HepG2 (cell line): ENCODE data around the gene TTPAL. TPM values are rescaled to one million over a fixed set of nuclear protein-coding genes. Genes with fewer than 3 reads are reported as not detected.

ENCODE experiments used
- ATF3 ChIP-seq: sonication (generic); formaldehyde crosslinking; IDR thresholded peaks from 2 replicates; pipeline ENCODE4 v1.4.0; 2020; ENCODE audit warnings: missing genetic modification reagents
- BCL6 ChIP-seq: IDR thresholded peaks from 2 replicates; pipeline ENCODE4 v1.6.1; 2016; ENCODE audit warnings: missing genetic modification reagents, missing compliant biosample characterization
- CERS6 ChIP-seq: sonication (generic); formaldehyde crosslinking; IDR thresholded peaks from 2 replicates; pipeline ENCODE4 v1.5.0; 2020; ENCODE audit warnings: missing genetic modification reagents
- GTF3A ChIP-seq: sonication (generic); formaldehyde crosslinking; conservative IDR thresholded peaks from 2 replicates; pipeline ENCODE4 v1.4.0; 2020; ENCODE audit warnings: mild to moderate bottlenecking, missing genetic modification reagents
- HBP1 ChIP-seq: IDR thresholded peaks from 2 replicates; pipeline ENCODE4 v1.6.1; 2016; ENCODE audit warnings: low read depth, control low read depth
- HNRNPUL1 ChIP-seq: fragments of 200-400 bp; formaldehyde crosslinking; IDR thresholded peaks from 2 replicates; pipeline ENCODE4 v1.6.1; 2017; ENCODE audit warnings: low read depth, mild to moderate bottlenecking, low read length, moderate library complexity
- KAT8 ChIP-seq: IDR thresholded peaks from 2 replicates; pipeline ENCODE4 v1.6.1; 2016; ENCODE audit warnings: missing genetic modification reagents, missing compliant biosample characterization
- POGZ ChIP-seq: sonication (generic); formaldehyde crosslinking; IDR thresholded peaks from 2 replicates; pipeline ENCODE4 v1.4.0; 2020; ENCODE audit warnings: mild to moderate bottlenecking, missing genetic modification reagents
- POLR2AphosphoS5 ChIP-seq: IDR thresholded peaks from 2 replicates; pipeline ENCODE4 v1.6.1; 2012; ENCODE audit warnings: low read depth, low read length
- SMC3 ChIP-seq: IDR thresholded peaks from 2 replicates; pipeline ENCODE4 v1.6.1; 2011; ENCODE audit warnings: low read length, improper control_type of control experiment
- SRY ChIP-seq: sonication (generic); formaldehyde crosslinking; IDR thresholded peaks from 2 replicates; pipeline ENCODE4 v1.8.0; 2022; ENCODE audit warnings: mild to moderate bottlenecking, missing genetic modification reagents
- TOE1 ChIP-seq: sonication (generic); formaldehyde crosslinking; IDR thresholded peaks from 2 replicates; pipeline ENCODE4 v1.4.0; 2020; ENCODE audit warnings: mild to moderate bottlenecking, missing genetic modification reagents
- ZFP1 ChIP-seq: IDR thresholded peaks from 2 replicates; pipeline ENCODE4 v1.6.1; 2016
- ZFX ChIP-seq: sonication (generic); formaldehyde crosslinking; IDR thresholded peaks from 2 replicates; pipeline ENCODE4 v1.4.0; 2020; ENCODE audit warnings: mild to moderate bottlenecking, low read depth, missing genetic modification reagents, moderate library complexity
- ZNF230 ChIP-seq: sonication (generic); formaldehyde crosslinking; IDR thresholded peaks from 2 replicates; pipeline ENCODE4 v1.4.0; 2020; ENCODE audit warnings: mild to moderate bottlenecking, missing genetic modification reagents
- ZNF335 ChIP-seq: sonication (generic); formaldehyde crosslinking; IDR thresholded peaks from 2 replicates; pipeline ENCODE4 v1.4.0; 2020; ENCODE audit warnings: missing genetic modification reagents
- ZNF414 ChIP-seq: sonication (generic); formaldehyde crosslinking; IDR thresholded peaks from 2 replicates; pipeline ENCODE4 v1.5.0; 2020; ENCODE audit warnings: missing genetic modification reagents
- ZNF607 ChIP-seq: sonication (generic); formaldehyde crosslinking; IDR thresholded peaks from 2 replicates; pipeline ENCODE4 v1.5.1; 2020; ENCODE audit warnings: missing genetic modification reagents, mild to moderate bottlenecking, borderline replicate concordance
- ZNF772 ChIP-seq: sonication (generic); formaldehyde crosslinking; IDR thresholded peaks from 2 replicates; pipeline ENCODE4 v1.5.0; 2020; ENCODE audit warnings: mild to moderate bottlenecking, missing genetic modification reagents
- ZXDC ChIP-seq: sonication (generic); formaldehyde crosslinking; IDR thresholded peaks from 2 replicates; pipeline ENCODE4 v1.5.0; 2020; ENCODE audit warnings: mild to moderate bottlenecking, missing genetic modification reagents
- polyA plus RNA-seq, 8 experiments: library from polyadenylated mRNA; depleted of rRNA in 3 of 8; stranded (reverse) in 7 of 8; unstranded in 1 of 8; fragments of >200 nt; fragmentation: Illumina TruSeq in 4 of 8; extraction: Trizol in 4 of 8; gene quantifications; 2 replicates each; pipeline versions ENCODE4 v1.2.1 to v1.2.3, GENCODE V29; 2011 to 2016; ENCODE audit warnings: low read depth in 4 of 8, missing spikeins in 1 of 8, mixed read lengths in 1 of 8; ENCODE audit not compliant: insufficient read depth in 1 of 8
- total RNA-seq, 5 experiments: library from RNA; depleted of rRNA; stranded (reverse); fragments of >200 nt; fragmentation: Illumina TruSeq; extraction: Trizol; gene quantifications; 2 replicates each; pipeline ENCODE4 v1.2.3, GENCODE V29; 2016; ENCODE audit warnings: low read depth in 1 of 5

The TTPAL gene
- total and polyA plus RNA-seq, 2 of the 13 experiments (the other 11 are each of a cell fraction or from before 2014, with no cell fraction given) = 4.3 to 18.8 TPM

GRCh38 chr20:44431502-44432234 lies 44.0 kb upstream of the TTPAL start (continued):
- TF ChIP-seq ZXDC (CRISPR knock-in tag) (no peak), HNRNPUL1 (no peak), ZNF607 (peak; percentile 63; the same call in 1 of the 2 replicates), SRY (CRISPR knock-in tag) (0 out of 2 replicates have a peak, but pooled peaks have one; percentile 27), POLR2AphosphoS5 (peak; percentile 57), ZFP1 (CRISPR knock-in tag) (0 out of 2 replicates have a peak, but pooled peaks have one; percentile 17), CERS6 (CRISPR knock-in tag) (no peak), SMC3 (peak; percentile 34; the same call in 1 of the 2 replicates), ZNF414 (CRISPR knock-in tag) (no peak), BCL6 (CRISPR knock-in tag) (no peak; the same call in 1 of the 2 replicates), HBP1 (0 out of 2 replicates have a peak, but pooled peaks have one; percentile 28), GTF3A (CRISPR knock-in tag) (no peak), KAT8 (CRISPR knock-in tag) (peak; percentile 35; the same call in 1 of the 2 replicates), ATF3 (no peak), POGZ (CRISPR knock-in tag) (peak; percentile 39; the same call in 1 of the 2 replicates), ZNF335 (CRISPR knock-in tag) (0 out of 2 replicates have a peak, but pooled peaks have one; percentile 40), TOE1 (CRISPR knock-in tag) (peak; percentile 12; the same call in 1 of the 2 replicates), ZNF772 (CRISPR knock-in tag) (peak; percentile 83; the same call in 1 of the 2 replicates), ZFX (CRISPR knock-in tag) (peak; percentile 54; the same call in 1 of the 2 replicates), ZNF230 (CRISPR knock-in tag) (no peak)
